ENCODE results near the gene RPTOR.

RPTOR gene

DNA sequence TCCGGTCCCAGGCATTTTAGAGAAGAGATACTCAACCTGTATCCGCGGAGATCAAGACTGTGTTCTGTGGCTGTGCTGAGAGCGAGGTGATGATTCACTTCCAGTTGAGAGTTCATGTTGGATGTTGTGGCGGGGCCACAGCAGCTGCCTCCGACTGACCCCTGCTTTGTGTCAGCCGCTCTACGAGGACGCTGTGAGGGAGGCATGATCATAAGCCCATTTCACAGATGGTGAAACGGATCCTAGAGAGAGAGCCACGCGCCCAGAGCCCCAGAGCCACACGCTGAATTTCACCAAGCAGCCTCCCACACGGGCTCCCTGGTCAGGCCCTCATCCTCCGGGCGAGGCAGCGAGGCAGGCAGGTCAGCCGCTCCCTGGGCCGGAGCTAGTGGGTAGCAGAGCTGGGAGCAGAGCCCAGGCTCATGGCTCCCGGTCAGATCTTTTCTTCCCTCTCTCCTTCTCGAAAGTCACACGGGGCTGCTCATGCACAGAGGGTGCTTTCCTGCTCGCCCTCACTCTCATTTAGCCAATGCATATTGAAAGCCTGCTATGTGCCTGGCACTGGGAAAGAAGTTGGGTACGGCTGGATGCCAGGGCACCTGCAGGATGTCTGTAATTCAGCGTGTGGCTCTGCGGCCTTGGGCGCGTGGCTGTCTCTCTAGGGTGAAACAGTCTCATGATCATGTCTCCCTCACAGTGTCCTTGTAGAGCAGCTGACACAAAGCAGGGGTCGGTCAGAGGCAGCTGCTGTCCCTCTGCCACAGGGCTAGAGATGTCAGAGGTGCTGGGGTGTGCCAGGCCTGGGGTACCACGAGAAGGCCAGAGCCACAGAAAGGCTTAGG is 291.4 kb downstream of the RPTOR start:
- no peaks in the 10 kb centered on the region for H3K27me3 ChIP-seq (ENCODE audit: control insufficient read depth in 5 of 5, insufficient read depth in 4 of 5, low read length in 5 of 5)
- H3K9me3 ChIP-seq (ENCODE audit: control insufficient read depth in 5 of 5, low read length in 5 of 5) = no peaks in the 10 kb centered on the region
- H3K4me3 ChIP-seq (ENCODE audit: low read depth in 1 of 5, low read length in 5 of 5) = no peak overlapping the region
- no peak overlapping the region for H3K27ac ChIP-seq (ENCODE audit: low read depth, low read length)
- H3K36me3 ChIP-seq (ENCODE audit: control insufficient read depth in 5 of 5, insufficient read depth in 5 of 5, low read length in 5 of 5) = peaks cover 0 to 38% (median 12%) of the 10 kb centered on the region in 5 donors
- H3K4me1 ChIP-seq (ENCODE audit: control insufficient read depth in 5 of 5, insufficient read depth in 5 of 5, low read length in 5 of 5) = peaks cover 4 to 26% (median 21%) of the 10 kb centered on the region in 5 donors
- H3K9ac ChIP-seq (ENCODE audit: low read length in 5 of 5) = no peak overlapping the region

DNA sequence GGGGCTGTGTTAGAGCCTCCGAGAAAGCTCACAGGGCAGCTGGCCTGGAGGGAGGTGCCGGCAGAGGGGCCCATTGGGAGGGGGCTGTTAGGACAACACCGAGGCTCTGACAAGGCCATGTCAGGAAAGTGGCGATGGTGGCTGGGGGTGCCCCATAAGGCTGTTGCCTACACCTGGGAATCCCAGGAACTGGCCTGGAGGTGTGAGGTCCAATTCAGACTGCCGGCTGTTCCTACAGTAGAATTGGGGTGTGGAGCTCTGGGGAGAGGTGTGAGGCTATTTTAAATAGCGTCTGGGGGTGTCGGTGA is 292.0 kb downstream of the RPTOR start:
- H3K27ac ChIP-seq (ENCODE audit: low read depth, low read length) = no peak overlapping the region
- H3K9me3 ChIP-seq (ENCODE audit: control insufficient read depth in 5 of 5, low read length in 5 of 5) = no peaks in the 10 kb centered on the region
- peaks cover 0 to 42% (median 12%) of the 10 kb centered on the region in 5 donors for H3K36me3 ChIP-seq (ENCODE audit: control insufficient read depth in 5 of 5, insufficient read depth in 5 of 5, low read length in 5 of 5)
- H3K4me3 ChIP-seq (ENCODE audit: low read depth in 1 of 5, low read length in 5 of 5) = no peak overlapping the region
- H3K9ac ChIP-seq (ENCODE audit: low read length in 5 of 5) = no peak overlapping the region
- no peaks in the 10 kb centered on the region for H3K27me3 ChIP-seq (ENCODE audit: control insufficient read depth in 5 of 5, insufficient read depth in 4 of 5, low read length in 5 of 5)
- H3K4me1 ChIP-seq (ENCODE audit: control insufficient read depth in 5 of 5, insufficient read depth in 5 of 5, low read length in 5 of 5) = peaks cover 4 to 26% (median 21%) of the 10 kb centered on the region in 5 donors

DNA sequence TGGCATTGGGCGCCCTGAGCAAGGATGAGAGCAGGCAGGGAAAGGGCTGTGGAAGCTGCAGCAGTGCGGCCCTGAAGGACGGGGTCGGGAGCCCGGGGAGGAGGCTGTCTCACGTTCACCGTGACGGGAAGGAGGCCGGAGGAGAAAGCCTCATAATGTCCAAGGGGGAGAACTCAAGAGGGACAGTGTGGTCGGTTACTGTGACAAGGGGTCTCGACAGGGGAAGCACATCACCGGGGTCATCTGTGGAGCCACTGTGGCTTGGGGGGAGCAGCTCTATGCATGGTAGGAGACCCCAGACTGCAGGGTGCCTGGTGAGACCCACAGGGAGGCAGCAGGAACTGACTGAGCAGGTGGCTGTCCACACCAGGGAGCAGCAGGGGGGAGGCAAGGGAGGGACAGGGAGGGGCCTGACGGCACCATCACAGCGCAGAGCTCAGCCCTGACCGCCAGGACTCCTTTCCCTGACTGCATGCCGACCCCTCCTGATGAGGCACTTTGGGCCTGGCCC is 292.4 kb downstream of the RPTOR start:
- Histone ChIP-seq H3K4me1 (ENCODE audit: control insufficient read depth in 5 of 5, insufficient read depth in 5 of 5, low read length in 5 of 5) (peaks cover 4 to 26% (median 21%) of the 10 kb centered on the region in 5 donors), H3K9ac (ENCODE audit: low read length in 5 of 5) (no peak overlapping the region), H3K27ac (ENCODE audit: low read depth, low read length) (no peak overlapping the region), H3K27me3 (ENCODE audit: control insufficient read depth in 5 of 5, insufficient read depth in 4 of 5, low read length in 5 of 5) (no peaks in the 10 kb centered on the region), H3K4me3 (ENCODE audit: low read depth in 1 of 5, low read length in 5 of 5) (no peak overlapping the region), H3K36me3 (ENCODE audit: control insufficient read depth in 5 of 5, insufficient read depth in 5 of 5, low read length in 5 of 5) (peaks cover 0 to 46% (median 12%) of the 10 kb centered on the region in 5 donors), H3K9me3 (ENCODE audit: control insufficient read depth in 5 of 5, low read length in 5 of 5) (no peaks in the 10 kb centered on the region)

DNA sequence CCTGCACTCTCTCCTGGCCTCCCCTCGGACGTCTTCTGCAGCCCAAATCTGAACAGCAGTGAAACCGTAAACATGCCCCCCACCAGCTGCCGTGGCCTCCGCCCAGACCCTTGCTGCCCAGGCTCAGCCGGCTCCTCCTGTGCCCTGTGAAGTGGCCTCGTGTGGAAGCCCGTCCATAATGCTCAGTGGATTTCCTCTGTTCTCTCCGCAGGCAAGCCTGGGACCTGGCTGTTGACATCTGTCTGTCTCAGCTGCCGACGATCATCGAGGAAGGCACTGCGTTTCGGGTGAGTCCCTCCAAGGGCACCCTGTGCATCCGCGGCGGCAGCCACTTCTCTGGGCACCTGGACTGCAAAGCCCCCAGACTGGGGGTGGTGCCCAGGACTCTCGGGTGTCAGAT is 293.1 kb downstream of the RPTOR start:
- Histone ChIP-seq H3K9ac (ENCODE audit: low read length in 5 of 5) (no peak overlapping the region), H3K4me1 (ENCODE audit: control insufficient read depth in 5 of 5, insufficient read depth in 5 of 5, low read length in 5 of 5) (peaks cover 5 to 25% (median 16%) of the 10 kb centered on the region in 5 donors), H3K9me3 (ENCODE audit: control insufficient read depth in 5 of 5, low read length in 5 of 5) (no peaks in the 10 kb centered on the region), H3K36me3 (ENCODE audit: control insufficient read depth in 5 of 5, insufficient read depth in 5 of 5, low read length in 5 of 5) (peaks cover 0 to 47% (median 12%) of the 10 kb centered on the region in 5 donors), H3K27ac (ENCODE audit: low read depth, low read length) (no peak overlapping the region), H3K4me3 (ENCODE audit: low read depth in 1 of 5, low read length in 5 of 5) (no peak overlapping the region), H3K27me3 (ENCODE audit: control insufficient read depth in 5 of 5, insufficient read depth in 4 of 5, low read length in 5 of 5) (no peaks in the 10 kb centered on the region)

DNA sequence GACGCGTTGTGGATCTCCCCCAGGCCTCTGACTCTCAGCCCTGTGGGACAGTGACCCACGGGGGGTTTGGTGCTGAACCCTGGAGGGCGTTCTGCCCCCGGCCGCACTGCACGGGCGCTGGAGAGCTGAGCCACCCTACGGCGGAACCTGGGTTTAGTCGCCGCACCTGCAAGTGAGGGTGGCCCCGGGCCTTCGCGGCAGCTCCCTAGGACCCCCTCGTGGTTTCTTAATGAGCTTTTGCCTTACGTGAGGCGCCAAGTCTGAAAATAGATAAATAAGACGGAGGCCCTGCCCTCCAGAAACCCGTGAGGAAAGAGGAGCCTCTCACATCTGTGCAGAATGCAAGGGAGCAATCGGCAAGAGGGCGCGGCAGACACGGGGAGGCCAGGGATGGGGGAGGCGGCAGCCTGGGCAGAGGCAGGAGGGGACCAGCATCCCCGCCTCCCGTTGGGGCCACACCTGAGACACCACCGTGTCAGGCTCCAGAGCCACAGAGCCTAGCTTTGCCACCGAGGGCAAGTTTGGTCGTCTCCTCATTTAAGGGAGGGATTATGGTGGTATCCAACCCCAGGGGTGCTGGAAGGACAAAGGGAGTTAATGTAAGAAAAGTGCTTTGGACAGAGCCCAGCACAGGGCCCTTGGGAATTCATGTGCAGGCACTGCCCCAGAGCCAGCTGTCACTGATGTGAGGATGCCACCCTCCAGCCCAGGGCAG is 293.8 kb downstream of the RPTOR start:
- Histone ChIP-seq H3K4me3 (ENCODE audit: low read depth in 1 of 5, low read length in 5 of 5) (no peak overlapping the region), H3K36me3 (ENCODE audit: control insufficient read depth in 5 of 5, insufficient read depth in 5 of 5, low read length in 5 of 5) (peaks cover 0 to 50% (median 13%) of the 10 kb centered on the region in 5 donors), H3K4me1 (ENCODE audit: control insufficient read depth in 5 of 5, insufficient read depth in 5 of 5, low read length in 5 of 5) (peaks cover 2 to 21% (median 9%) of the 10 kb centered on the region in 5 donors), H3K27ac (ENCODE audit: low read depth, low read length) (no peak overlapping the region), H3K9ac (ENCODE audit: low read length in 5 of 5) (no peak overlapping the region), H3K9me3 (ENCODE audit: control insufficient read depth in 5 of 5, low read length in 5 of 5) (no peaks in the 10 kb centered on the region), H3K27me3 (ENCODE audit: control insufficient read depth in 5 of 5, insufficient read depth in 4 of 5, low read length in 5 of 5) (no peaks in the 10 kb centered on the region)

DNA sequence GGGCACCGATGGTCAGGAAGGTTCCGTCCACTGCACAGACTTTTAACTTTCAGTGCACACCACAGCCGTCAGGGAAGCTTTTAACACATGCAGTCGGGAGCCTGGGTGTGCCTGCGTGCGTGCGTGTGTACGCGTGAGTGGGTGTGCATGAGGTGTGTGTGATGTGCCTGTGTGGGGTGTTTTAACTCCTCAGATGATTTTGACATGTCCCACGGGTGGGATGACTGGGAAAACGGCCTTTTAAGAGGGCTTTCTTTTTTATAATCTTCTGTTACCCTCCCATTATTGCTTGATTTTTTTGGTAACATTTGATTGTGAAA is 294.3 kb downstream of the RPTOR start:
- H3K9ac ChIP-seq (ENCODE audit: low read length in 5 of 5) = no peak overlapping the region
- H3K27me3 ChIP-seq (ENCODE audit: control insufficient read depth in 5 of 5, insufficient read depth in 4 of 5, low read length in 5 of 5) = no peaks in the 10 kb centered on the region
- no peaks in the 10 kb centered on the region for H3K9me3 ChIP-seq (ENCODE audit: control insufficient read depth in 5 of 5, low read length in 5 of 5)
- H3K4me1 ChIP-seq (ENCODE audit: control insufficient read depth in 5 of 5, insufficient read depth in 5 of 5, low read length in 5 of 5) = peaks cover 2 to 17% (median 4%) of the 10 kb centered on the region in 5 donors
- H3K4me3 ChIP-seq (ENCODE audit: low read depth in 1 of 5, low read length in 5 of 5) = no peak overlapping the region
- peaks cover 0 to 50% (median 15%) of the 10 kb centered on the region in 5 donors for H3K36me3 ChIP-seq (ENCODE audit: control insufficient read depth in 5 of 5, insufficient read depth in 5 of 5, low read length in 5 of 5)
- no peak overlapping the region for H3K27ac ChIP-seq (ENCODE audit: low read depth, low read length)

DNA sequence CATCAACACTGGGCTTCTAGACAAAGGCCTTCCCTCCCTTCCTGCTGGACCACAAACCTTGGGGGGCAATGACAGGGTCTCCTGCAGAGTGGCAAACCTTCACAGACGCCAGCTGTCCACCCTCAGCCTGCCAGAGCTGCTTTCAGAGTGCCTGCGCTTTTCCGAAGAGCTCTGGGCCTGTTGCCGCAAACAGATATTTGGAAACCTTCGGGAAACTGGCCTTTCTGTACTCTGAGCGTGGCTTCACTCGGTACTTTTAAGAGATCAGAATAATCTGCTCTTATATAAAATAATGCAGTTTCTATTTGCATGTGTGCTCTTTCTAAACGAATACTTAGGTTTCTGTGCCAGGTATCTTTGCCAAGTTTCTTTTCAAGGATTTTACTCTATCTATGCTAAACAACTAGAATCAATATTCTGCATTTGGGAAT is 294.9 kb downstream of the RPTOR start:
- H3K4me1 ChIP-seq (ENCODE audit: control insufficient read depth in 5 of 5, insufficient read depth in 5 of 5, low read length in 5 of 5) = peaks cover 0 to 14% (median 2%) of the 10 kb centered on the region in 5 donors
- no peaks in the 10 kb centered on the region for H3K27me3 ChIP-seq (ENCODE audit: control insufficient read depth in 5 of 5, insufficient read depth in 4 of 5, low read length in 5 of 5)
- no peak overlapping the region for H3K4me3 ChIP-seq (ENCODE audit: low read depth in 1 of 5, low read length in 5 of 5)
- no peak overlapping the region for H3K9ac ChIP-seq (ENCODE audit: low read length in 5 of 5)
- peaks cover 0 to 51% (median 15%) of the 10 kb centered on the region in 5 donors for H3K36me3 ChIP-seq (ENCODE audit: control insufficient read depth in 5 of 5, insufficient read depth in 5 of 5, low read length in 5 of 5)
- H3K27ac ChIP-seq (ENCODE audit: low read depth, low read length) = no peak overlapping the region
- no peaks in the 10 kb centered on the region for H3K9me3 ChIP-seq (ENCODE audit: control insufficient read depth in 5 of 5, low read length in 5 of 5)

DNA sequence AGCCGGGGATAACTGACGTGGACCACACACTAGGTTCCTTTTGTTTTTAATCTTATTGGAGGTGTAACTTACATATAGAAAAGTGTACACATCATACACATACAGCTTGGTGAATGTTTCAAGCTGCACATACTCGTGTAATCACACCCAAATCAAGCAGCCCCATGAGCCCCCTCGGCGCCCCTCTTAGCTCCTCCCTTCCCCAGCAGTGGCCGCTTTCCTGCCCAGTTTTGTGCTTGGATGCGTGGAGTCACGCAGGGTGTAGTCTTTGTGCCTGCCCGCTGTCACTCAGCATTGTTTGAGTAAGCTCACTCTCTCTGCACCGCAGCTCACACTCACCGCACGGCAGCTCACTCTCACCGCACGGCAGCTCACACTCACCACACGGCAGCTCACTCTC is 295.3 kb downstream of the RPTOR start:
- H3K4me3 ChIP-seq (ENCODE audit: low read depth in 1 of 5, low read length in 5 of 5) = no peak overlapping the region
- no peaks in the 10 kb centered on the region for H3K27me3 ChIP-seq (ENCODE audit: control insufficient read depth in 5 of 5, insufficient read depth in 4 of 5, low read length in 5 of 5)
- peaks cover 0 to 10% (median 0%) of the 10 kb centered on the region in 5 donors for H3K4me1 ChIP-seq (ENCODE audit: control insufficient read depth in 5 of 5, insufficient read depth in 5 of 5, low read length in 5 of 5)
- H3K27ac ChIP-seq (ENCODE audit: low read depth, low read length) = no peak overlapping the region
- peaks cover 0 to 54% (median 17%) of the 10 kb centered on the region in 5 donors for H3K36me3 ChIP-seq (ENCODE audit: control insufficient read depth in 5 of 5, insufficient read depth in 5 of 5, low read length in 5 of 5)
- H3K9me3 ChIP-seq (ENCODE audit: control insufficient read depth in 5 of 5, low read length in 5 of 5) = no peaks in the 10 kb centered on the region
- no peak overlapping the region for H3K9ac ChIP-seq (ENCODE audit: low read length in 5 of 5)

DNA sequence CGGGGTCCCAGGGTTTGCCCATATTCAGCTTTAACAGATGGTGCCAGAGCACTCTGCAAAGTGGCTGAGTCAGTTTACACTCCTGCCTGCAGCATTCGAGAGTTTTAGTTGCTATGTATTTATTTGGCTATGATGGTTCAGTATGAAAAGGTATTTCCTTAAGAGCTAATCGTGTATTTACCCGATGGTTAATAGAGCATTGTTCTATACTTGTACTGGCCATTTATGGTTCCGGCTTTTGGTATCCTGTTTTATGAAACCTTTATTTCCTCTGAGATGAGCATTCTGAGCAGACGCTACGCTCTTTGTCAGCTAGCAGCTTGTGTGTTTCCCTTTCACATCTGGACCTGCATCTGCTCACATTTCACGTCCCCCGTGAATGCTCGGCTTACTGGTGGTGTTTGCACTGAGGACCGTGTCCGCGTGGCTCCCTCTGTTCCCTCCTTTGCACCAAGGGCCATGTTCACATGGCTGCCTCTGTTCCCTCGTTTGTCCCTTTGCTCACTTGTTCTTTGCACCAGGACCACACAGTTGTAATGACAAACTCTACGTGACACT is 297.9 kb downstream of the RPTOR start:
- peaks cover 0 to 63% (median 30%) of the 10 kb centered on the region in 5 donors for H3K36me3 ChIP-seq (ENCODE audit: control insufficient read depth in 5 of 5, insufficient read depth in 5 of 5, low read length in 5 of 5)
- no peak overlapping the region for H3K4me3 ChIP-seq (ENCODE audit: low read depth in 1 of 5, low read length in 5 of 5)
- H3K9ac ChIP-seq (ENCODE audit: low read length in 5 of 5) = no peak overlapping the region
- no peaks in the 10 kb centered on the region for H3K9me3 ChIP-seq (ENCODE audit: control insufficient read depth in 5 of 5, low read length in 5 of 5)
- no peak overlapping the region for H3K27ac ChIP-seq (ENCODE audit: low read depth, low read length)
- no peaks in the 10 kb centered on the region for H3K27me3 ChIP-seq (ENCODE audit: control insufficient read depth in 5 of 5, insufficient read depth in 4 of 5, low read length in 5 of 5)
- peaks cover 0 to 10% (median 0%) of the 10 kb centered on the region in 5 donors for H3K4me1 ChIP-seq (ENCODE audit: control insufficient read depth in 5 of 5, insufficient read depth in 5 of 5, low read length in 5 of 5)

DNA sequence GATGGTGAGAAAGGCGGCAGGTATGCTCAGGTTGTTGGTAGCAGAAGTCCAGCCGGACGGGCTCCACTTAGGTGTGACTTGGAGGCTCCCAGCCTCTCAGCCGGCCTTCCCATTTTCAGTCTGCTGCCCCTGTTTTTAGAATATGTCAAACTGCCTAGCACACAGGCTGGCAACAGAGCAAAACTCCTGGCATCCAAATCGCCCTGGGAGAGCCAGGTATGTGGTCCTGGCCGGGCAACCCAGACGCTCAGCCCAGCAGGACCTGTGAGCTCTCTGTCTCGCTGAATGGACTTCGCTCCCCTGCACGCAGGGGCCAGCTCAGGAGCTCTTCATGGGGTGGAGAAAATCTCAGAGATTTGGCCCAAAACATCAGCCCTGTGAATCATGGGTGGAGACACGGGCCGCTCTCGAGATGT is 299.1 kb downstream of the RPTOR start:
- H3K27me3 ChIP-seq (ENCODE audit: control insufficient read depth in 5 of 5, insufficient read depth in 4 of 5, low read length in 5 of 5) = no peaks in the 10 kb centered on the region
- H3K9me3 ChIP-seq (ENCODE audit: control insufficient read depth in 5 of 5, low read length in 5 of 5) = no peaks in the 10 kb centered on the region
- H3K27ac ChIP-seq (ENCODE audit: low read depth, low read length) = no peak overlapping the region
- H3K4me1 ChIP-seq (ENCODE audit: control insufficient read depth in 5 of 5, insufficient read depth in 5 of 5, low read length in 5 of 5) = peaks cover 0 to 10% (median 0%) of the 10 kb centered on the region in 5 donors
- no peak overlapping the region for H3K4me3 ChIP-seq (ENCODE audit: low read depth in 1 of 5, low read length in 5 of 5)
- H3K9ac ChIP-seq (ENCODE audit: low read length in 5 of 5) = no peak overlapping the region
- peaks cover 0 to 67% (median 36%) of the 10 kb centered on the region in 5 donors for H3K36me3 ChIP-seq (ENCODE audit: control insufficient read depth in 5 of 5, insufficient read depth in 5 of 5, low read length in 5 of 5)

All from subcutaneous abdominal adipose tissue (tissue), 5 donors.